Right lobe of liver (tissue), 4 donors: ENCODE results near the gene DDOST.

Experiments used
- POLR2A ChIP-seq: fragments of 450-650 bp; IDR thresholded peaks from one replicate; pipeline ENCODE4 v1.6.1; 2017; ENCODE audit warnings: antibody characterized with exemption, mild to moderate bottlenecking
- TF ChIP-seq, protein P1 (sequence below), 4 donors: fragments of 200-600 bp in 3 of 4; fragments of 450-650 bp in 1 of 4; IDR thresholded peaks; one replicate each; pipeline versions ENCODE4 v1.5.1 to v1.8.0; 2016 to 2022; ENCODE audit warnings: antibody characterized with exemption in 4 of 4, mild to moderate bottlenecking in 2 of 4
- donor health status: DM: no; HTN: no; CAD: no.
- donor health status: DM: no; HTN: no; CAD: no.
- donor health status: DM: no; HTN: yes; CAD: no.

DNA sequence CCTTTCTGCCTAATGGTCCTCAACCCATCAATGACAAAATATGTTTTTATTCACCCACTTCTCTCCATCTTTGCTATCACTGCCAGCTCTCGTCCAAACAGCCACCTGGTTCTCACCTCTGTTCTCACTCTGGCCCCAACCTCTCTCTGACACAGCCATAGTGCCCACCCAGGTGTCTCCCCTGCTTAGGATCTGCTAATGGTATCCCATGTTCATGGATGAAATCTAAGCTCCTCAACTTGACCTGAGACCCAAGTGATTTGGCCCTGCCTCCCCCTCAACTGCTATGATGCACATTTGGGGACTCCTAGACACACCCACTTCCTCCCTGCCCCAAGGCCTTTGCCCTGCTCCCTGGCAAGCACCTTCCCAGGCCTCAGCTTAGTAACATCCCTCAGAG, 30.7 kb upstream of the DDOST start:
- TF ChIP-seq, protein P1, sequence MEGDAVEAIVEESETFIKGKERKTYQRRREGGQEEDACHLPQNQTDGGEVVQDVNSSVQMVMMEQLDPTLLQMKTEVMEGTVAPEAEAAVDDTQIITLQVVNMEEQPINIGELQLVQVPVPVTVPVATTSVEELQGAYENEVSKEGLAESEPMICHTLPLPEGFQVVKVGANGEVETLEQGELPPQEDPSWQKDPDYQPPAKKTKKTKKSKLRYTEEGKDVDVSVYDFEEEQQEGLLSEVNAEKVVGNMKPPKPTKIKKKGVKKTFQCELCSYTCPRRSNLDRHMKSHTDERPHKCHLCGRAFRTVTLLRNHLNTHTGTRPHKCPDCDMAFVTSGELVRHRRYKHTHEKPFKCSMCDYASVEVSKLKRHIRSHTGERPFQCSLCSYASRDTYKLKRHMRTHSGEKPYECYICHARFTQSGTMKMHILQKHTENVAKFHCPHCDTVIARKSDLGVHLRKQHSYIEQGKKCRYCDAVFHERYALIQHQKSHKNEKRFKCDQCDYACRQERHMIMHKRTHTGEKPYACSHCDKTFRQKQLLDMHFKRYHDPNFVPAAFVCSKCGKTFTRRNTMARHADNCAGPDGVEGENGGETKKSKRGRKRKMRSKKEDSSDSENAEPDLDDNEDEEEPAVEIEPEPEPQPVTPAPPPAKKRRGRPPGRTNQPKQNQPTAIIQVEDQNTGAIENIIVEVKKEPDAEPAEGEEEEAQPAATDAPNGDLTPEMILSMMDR (IDR thresholded peaks at IDR 0.05) = no peak
- no peak for TF ChIP-seq POLR2A
